Bronchial epithelial cell (primary cell): ENCODE data around the gene CD164. TPM values are rescaled to one million over a fixed set of nuclear protein-coding genes. Genes with fewer than 3 reads are reported as not detected.

Source experiments
- DNase-seq: peaks from one replicate; pipeline ENCODE4 v3.0.0-alpha.2; 2010; ENCODE audit warnings: low read depth
- FAIRE-seq: peaks from 2 replicates; lab custom pipeline; 2011; peaks lifted over from hg19 to GRCh38; lab: Jason Lieb, UNC
- H3K27me3 ChIP-seq: 2 replicates; pipeline ENCODE4 v1.5.1; 2011; ENCODE audit warnings: low read length; ENCODE audit not compliant: control insufficient read depth, insufficient read depth
- H3K36me3 ChIP-seq: 2 replicates; pipeline ENCODE4 v1.5.1; 2011; ENCODE audit warnings: low read length; ENCODE audit not compliant: control insufficient read depth, insufficient read depth
- H3K4me3 ChIP-seq: 2 replicates; pipeline ENCODE4 v1.5.1; 2011; ENCODE audit warnings: mild to moderate bottlenecking, low read depth, low read length, control low read depth
- total RNA-seq: library from RNA; depleted of rRNA; stranded (reverse); fragments of >200 nt; gene quantifications from 2 replicates; pipeline ENCODE4 v1.2.1, GENCODE V29; 2014
- TF ChIP-seq, protein P1 (sequence below): IDR thresholded peaks from 2 replicates; pipeline ENCODE4 v1.5.1; 2011; ENCODE audit warnings: mild to moderate bottlenecking, moderate library complexity, low read length, control low read depth, inconsistent platforms; ENCODE audit not compliant: insufficient read depth, severe bottlenecking

The CD164 gene
- total RNA-seq, 1 donor from 2014 or later = 113 TPM

DNA sequence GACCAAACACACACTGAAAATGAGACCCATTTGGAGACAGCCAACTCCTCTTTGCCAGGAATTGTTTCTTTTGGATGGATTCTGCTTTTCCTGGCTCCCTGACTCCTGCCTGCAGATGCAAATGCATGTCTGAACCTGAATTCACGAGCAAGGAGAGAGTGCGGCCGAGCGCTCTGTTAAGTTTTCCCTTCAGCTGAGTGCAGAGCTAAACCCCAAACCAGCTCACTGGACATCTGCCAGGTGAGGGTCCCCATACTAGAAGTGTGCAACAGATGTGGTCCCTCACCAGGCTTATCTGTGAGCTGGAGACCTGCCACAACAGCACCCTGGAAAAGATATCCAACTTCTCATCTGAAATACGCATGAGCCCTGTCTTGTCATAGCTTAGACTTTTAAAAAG, 59.0 kb downstream of the CD164 start:
- DNase-seq = peak; percentile 48
- H3K36me3 ChIP-seq = no peaks in the 10 kb centered on the region
- TF ChIP-seq, protein P1, sequence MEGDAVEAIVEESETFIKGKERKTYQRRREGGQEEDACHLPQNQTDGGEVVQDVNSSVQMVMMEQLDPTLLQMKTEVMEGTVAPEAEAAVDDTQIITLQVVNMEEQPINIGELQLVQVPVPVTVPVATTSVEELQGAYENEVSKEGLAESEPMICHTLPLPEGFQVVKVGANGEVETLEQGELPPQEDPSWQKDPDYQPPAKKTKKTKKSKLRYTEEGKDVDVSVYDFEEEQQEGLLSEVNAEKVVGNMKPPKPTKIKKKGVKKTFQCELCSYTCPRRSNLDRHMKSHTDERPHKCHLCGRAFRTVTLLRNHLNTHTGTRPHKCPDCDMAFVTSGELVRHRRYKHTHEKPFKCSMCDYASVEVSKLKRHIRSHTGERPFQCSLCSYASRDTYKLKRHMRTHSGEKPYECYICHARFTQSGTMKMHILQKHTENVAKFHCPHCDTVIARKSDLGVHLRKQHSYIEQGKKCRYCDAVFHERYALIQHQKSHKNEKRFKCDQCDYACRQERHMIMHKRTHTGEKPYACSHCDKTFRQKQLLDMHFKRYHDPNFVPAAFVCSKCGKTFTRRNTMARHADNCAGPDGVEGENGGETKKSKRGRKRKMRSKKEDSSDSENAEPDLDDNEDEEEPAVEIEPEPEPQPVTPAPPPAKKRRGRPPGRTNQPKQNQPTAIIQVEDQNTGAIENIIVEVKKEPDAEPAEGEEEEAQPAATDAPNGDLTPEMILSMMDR = no peak
- no peaks in the 10 kb centered on the region for H3K27me3 ChIP-seq
- FAIRE-seq = peak; percentile 28
- H3K4me3 ChIP-seq = no peak overlapping the region

DNA sequence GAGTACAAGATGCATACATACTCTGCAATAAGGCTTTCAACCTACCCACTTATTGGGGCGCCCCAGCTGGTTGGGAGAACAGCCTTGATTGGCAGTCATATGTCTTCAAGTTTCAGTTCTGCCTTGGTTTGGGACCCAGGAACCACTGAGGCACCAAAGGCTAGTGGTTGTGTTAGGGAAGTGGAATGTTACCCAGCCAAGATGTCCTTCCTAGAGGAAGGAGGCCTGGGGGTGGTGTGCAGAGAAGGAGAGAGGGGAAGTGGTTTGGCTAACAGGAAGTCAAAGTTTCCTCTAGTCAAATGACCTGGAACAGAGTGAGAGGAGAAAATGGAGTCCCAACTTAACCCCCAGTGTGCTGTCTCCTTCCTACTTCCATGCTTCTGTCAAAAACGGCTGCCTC, 59.4 kb downstream of the CD164 start:
- TF ChIP-seq, protein P1 = no peak
- DNase-seq = no peak
- no peak for FAIRE-seq
- no peaks in the 10 kb centered on the region for H3K36me3 ChIP-seq
- H3K4me3 ChIP-seq = no peak overlapping the region
- H3K27me3 ChIP-seq = no peaks in the 10 kb centered on the region

DNA sequence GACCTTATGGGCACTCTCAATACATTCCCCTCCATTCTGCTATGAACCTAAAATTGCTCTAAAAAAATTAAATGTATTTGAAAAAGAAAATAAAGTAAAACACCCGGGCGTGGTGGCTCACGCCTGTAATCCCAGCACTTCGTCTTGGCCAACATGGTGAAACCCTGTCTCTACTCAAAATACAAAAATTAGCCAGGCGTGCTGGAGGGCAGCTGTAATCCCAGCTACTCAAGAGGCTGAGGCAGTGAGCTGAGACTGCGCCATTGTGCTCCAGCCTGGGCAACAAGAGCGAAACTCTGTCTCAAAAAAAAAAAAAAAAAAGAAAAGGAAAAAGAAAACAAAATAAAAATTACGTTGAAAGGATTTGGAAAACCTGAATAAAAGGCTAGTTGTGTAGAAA, 60.5 kb downstream of the CD164 start:
- FAIRE-seq (no peak), DNase-seq (no peak)
- TF ChIP-seq, protein P1 = no peak
- Histone ChIP-seq H3K4me3 (no peak overlapping the region), H3K36me3 (no peaks in the 10 kb centered on the region), H3K27me3 (no peaks in the 10 kb centered on the region)

DNA sequence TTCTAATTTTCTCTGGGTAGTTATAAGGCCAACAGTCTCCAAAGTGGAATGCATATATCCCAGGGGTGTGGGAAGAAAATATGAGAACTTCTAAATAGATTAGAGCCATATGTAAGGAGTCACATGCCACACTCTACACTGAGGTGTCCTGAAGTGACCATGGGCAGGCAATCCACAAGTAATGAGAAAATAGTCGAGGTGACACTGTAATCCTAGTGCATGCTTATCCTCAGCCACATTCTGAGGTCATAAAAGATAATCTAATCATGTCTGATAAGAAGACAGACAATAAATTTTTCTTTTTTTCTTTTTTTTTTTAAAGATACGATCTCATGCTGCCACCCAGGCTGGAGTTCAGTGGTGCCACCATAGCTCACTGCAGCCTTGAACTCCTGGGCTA, 62.2 kb downstream of the CD164 start:
- FAIRE-seq (no peak), DNase-seq (no peak)
- H3K4me3 ChIP-seq = no peak overlapping the region
- TF ChIP-seq, protein P1 = no peak
- no peaks in the 10 kb centered on the region for H3K36me3 ChIP-seq
- H3K27me3 ChIP-seq = no peaks in the 10 kb centered on the region

DNA sequence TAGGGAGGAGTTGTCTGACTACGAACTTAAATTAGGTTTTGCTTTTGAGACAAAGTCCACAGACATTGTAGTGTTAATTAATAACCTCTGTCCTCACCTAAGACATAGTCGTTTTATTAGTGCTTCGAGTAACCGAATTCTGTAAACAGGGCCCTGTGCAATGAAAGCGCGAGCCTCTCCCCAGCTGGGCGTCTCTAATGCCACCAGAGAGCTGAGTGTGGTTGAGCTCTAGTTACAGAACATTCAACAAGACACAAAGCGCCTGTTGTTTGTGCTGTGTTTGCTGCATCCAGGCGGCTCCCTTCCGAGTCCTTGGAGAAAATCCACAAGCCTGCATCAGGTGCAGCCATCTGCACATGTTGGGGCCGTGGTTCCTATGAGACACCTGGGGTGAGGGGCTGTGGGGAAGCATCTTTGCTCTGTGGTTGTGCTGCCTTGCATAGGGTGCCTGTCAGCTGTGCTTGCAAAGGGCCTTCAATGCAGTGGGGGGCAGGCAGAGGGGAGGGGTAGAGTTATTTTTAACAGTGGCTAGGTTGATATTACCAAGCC, 63.9 kb downstream of the CD164 start:
- TF ChIP-seq, protein P1 = no peak
- FAIRE-seq (no peak), DNase-seq (no peak)
- Histone ChIP-seq H3K27me3 (no peaks in the 10 kb centered on the region), H3K36me3 (no peaks in the 10 kb centered on the region), H3K4me3 (no peak overlapping the region)

DNA sequence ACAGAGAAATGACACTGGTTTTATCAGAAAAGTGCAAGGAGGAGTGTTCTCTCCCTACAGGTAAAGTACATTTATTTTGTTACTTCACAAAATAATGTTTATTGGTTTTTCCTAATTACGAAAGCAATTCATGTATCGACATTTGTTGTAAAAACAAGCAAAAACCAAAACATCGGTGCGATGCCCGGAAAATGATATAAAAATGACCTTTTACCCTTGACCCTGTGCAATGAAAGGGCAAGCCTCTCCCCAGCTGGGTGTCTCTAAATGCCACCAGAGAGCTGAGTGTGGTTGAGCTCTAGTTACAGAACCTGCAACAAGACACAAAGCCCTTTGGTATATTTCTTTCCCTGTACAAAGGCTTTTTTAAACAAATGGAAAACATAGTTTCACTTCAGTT, 65.4 kb downstream of the CD164 start:
- no peaks in the 10 kb centered on the region for H3K36me3 ChIP-seq
- DNase-seq (no peak), FAIRE-seq (no peak)
- TF ChIP-seq, protein P1 = no peak
- H3K27me3 ChIP-seq = no peaks in the 10 kb centered on the region
- H3K4me3 ChIP-seq = no peak overlapping the region

Other genes starting within 250 kb of the CD164 start
- gene PPIL6, start 58.2 kb upstream of the CD164 start, total RNA-seq = 8.4 and 9.3 TPM in 2 replicates
- 18.9 and 19.7 TPM in 2 replicates for gene SMPD2, start 58.3 kb upstream of the CD164 start, total RNA-seq
- gene MICAL1, start 73.3 kb upstream of the CD164 start, total RNA-seq = 12.4 and 14.2 TPM in 2 replicates
- gene ZBTB24, start 100.8 kb upstream of the CD164 start, total RNA-seq = 4.6 and 6.3 TPM in 2 replicates